H9 (cell line): ENCODE data around the gene LMO3. TPM values are rescaled to one million over a fixed set of nuclear protein-coding genes. Genes with fewer than 3 reads are reported as not detected.

Source experiments
- DNase-seq: peaks from one replicate; pipeline ENCODE4 v3.0.0-alpha.2; 2017
- H2AFZ ChIP-seq: one replicate; pipeline ENCODE4 v1.6.1; 2013; ENCODE audit warnings: mild to moderate bottlenecking, low read length, control low read depth, moderate library complexity
- H2AK5ac ChIP-seq: 2 replicates; pipeline ENCODE4 v1.6.1; 2013; ENCODE audit warnings: low read length, control low read depth, mixed read lengths; ENCODE audit not compliant: insufficient read length
- H2BK120ac ChIP-seq: one replicate; pipeline ENCODE4 v1.6.1; 2013; ENCODE audit warnings: low read depth, mild to moderate bottlenecking, low read length, control low read depth, inconsistent platforms; ENCODE audit not compliant: poor library complexity, severe bottlenecking
- H2BK12ac ChIP-seq: 2 replicates; pipeline ENCODE4 v1.6.1; 2013; ENCODE audit warnings: low read length, control low read depth, mixed read lengths, low read depth; ENCODE audit not compliant: insufficient read length
- H2BK15ac ChIP-seq: 2 replicates; pipeline ENCODE4 v1.6.1; 2013; ENCODE audit warnings: low read depth, low read length, control low read depth
- H2BK20ac ChIP-seq: one replicate; pipeline ENCODE4 v1.6.1; 2013; ENCODE audit warnings: low read depth, mild to moderate bottlenecking, low read length, control low read depth, inconsistent platforms; ENCODE audit not compliant: poor library complexity, severe bottlenecking
- H2BK5ac ChIP-seq: 2 replicates; pipeline ENCODE4 v1.6.1; 2013; ENCODE audit warnings: low read length, control low read depth, mixed read lengths; ENCODE audit not compliant: insufficient read length
- H3K14ac ChIP-seq: 2 replicates; pipeline ENCODE4 v1.6.1; 2013; ENCODE audit warnings: low read length, control low read depth; ENCODE audit not compliant: insufficient read depth
- H3K18ac ChIP-seq: 2 replicates; pipeline ENCODE4 v1.6.1; 2013; ENCODE audit warnings: low read depth, mild to moderate bottlenecking, mixed read lengths, low read length, control low read depth; ENCODE audit not compliant: insufficient read length
- H3K23ac ChIP-seq: 2 replicates; pipeline ENCODE4 v1.6.1; 2013; ENCODE audit warnings: low read length, control low read depth, mixed read lengths, low read depth; ENCODE audit not compliant: insufficient read length
- H3K23me2 ChIP-seq: 2 replicates; pipeline ENCODE4 v1.6.1; 2013; ENCODE audit warnings: low read depth, mild to moderate bottlenecking, mixed read lengths, low read length, control low read depth; ENCODE audit not compliant: insufficient read length, poor library complexity, severe bottlenecking
- H3K27ac ChIP-seq: 2 replicates; pipeline ENCODE4 v1.5.1; 2013; ENCODE audit warnings: low read length, control low read depth, mixed read lengths, low read depth; ENCODE audit not compliant: insufficient read length
- H3K27me3 ChIP-seq: 2 replicates; pipeline ENCODE4 v1.6.1; 2013; ENCODE audit warnings: low read length, control low read depth, inconsistent platforms; ENCODE audit not compliant: insufficient read depth
- H3K4ac ChIP-seq: 2 replicates; pipeline ENCODE4 v1.6.1; 2013; ENCODE audit warnings: low read depth, mild to moderate bottlenecking, control low read depth, inconsistent platforms, low read length, moderate library complexity
- H3K4me1 ChIP-seq: 2 replicates; pipeline ENCODE4 v1.6.1; 2013; ENCODE audit warnings: low read length, control low read depth, inconsistent platforms; ENCODE audit not compliant: insufficient read depth
- H3K4me2 ChIP-seq: 2 replicates; pipeline ENCODE4 v1.6.1; 2013; ENCODE audit warnings: low read length, control low read depth, mixed read lengths; ENCODE audit not compliant: insufficient read length, insufficient read depth
- H3K56ac ChIP-seq: 2 replicates; pipeline ENCODE4 v1.6.1; 2013; ENCODE audit warnings: low read depth, mild to moderate bottlenecking, mixed read lengths, low read length, control low read depth; ENCODE audit not compliant: insufficient read length
- H3K79me1 ChIP-seq: 2 replicates; pipeline ENCODE4 v1.6.1; 2013; ENCODE audit warnings: low read depth, mild to moderate bottlenecking, moderate library complexity, low read length, control low read depth, inconsistent platforms; ENCODE audit not compliant: insufficient read depth, poor library complexity, severe bottlenecking
- H3K79me2 ChIP-seq: 2 replicates; pipeline ENCODE4 v1.6.1; 2013; ENCODE audit warnings: low read length, control low read depth, inconsistent platforms; ENCODE audit not compliant: insufficient read depth
- H3K9ac ChIP-seq: 2 replicates; pipeline ENCODE4 v1.6.1; 2013; ENCODE audit warnings: low read length, control low read depth, mixed read lengths; ENCODE audit not compliant: insufficient read length; ENCODE audit errors: extremely low read depth
- H3K9me3 ChIP-seq: one replicate; pipeline ENCODE4 v1.6.1; 2013; ENCODE audit warnings: low read depth, low read length, inconsistent platforms; ENCODE audit not compliant: control insufficient read depth
- H3T11ph ChIP-seq: one replicate; pipeline ENCODE4 v1.6.1; 2013; ENCODE audit warnings: mild to moderate bottlenecking, low read length, control low read depth, inconsistent platforms
- H4K20me1 ChIP-seq: one replicate; pipeline ENCODE4 v1.6.1; 2013; ENCODE audit not compliant: control insufficient read depth, insufficient read length, insufficient read depth
- H4K5ac ChIP-seq: 2 replicates; pipeline ENCODE4 v1.6.1; 2013; ENCODE audit warnings: low read depth, mild to moderate bottlenecking, mixed read lengths, low read length, control low read depth; ENCODE audit not compliant: insufficient read length
- H4K8ac ChIP-seq: replicated peaks from 2 replicates; pipeline ENCODE4 v1.6.1; 2013; ENCODE audit warnings: low read length, control low read depth, mixed read lengths, low read depth; ENCODE audit not compliant: insufficient read length
- H4K91ac ChIP-seq: 2 replicates; pipeline ENCODE4 v1.6.1; 2013; ENCODE audit warnings: low read depth, mild to moderate bottlenecking, moderate library complexity, mixed read lengths, low read length, control low read depth; ENCODE audit not compliant: insufficient read length
- H3K27ac Mint-ChIP-seq, 3 experiments: 2 replicates in 2 of 3; 3 replicates in 1 of 3; pipeline ENCODE4 v1.8.0; 2020 to 2021; ENCODE audit warnings: mixed read lengths in 3 of 3, mild to moderate bottlenecking in 1 of 3, moderate library complexity in 1 of 3
- H3K27me3 Mint-ChIP-seq: 2 replicates; pipeline ENCODE4 v1.8.0; 2021; ENCODE audit warnings: low read depth, mild to moderate bottlenecking, moderate library complexity, mixed read lengths
- H3K36me3 Mint-ChIP-seq, 3 experiments: 2 replicates in 2 of 3; 3 replicates in 1 of 3; pipeline ENCODE4 v1.8.0; 2020 to 2021; ENCODE audit warnings: low read depth in 3 of 3, mixed read lengths in 3 of 3; ENCODE audit not compliant: insufficient read depth in 1 of 3
- H3K4me1 Mint-ChIP-seq, 2 experiments: 2 replicates each; pipeline ENCODE4 v1.8.0; 2020; ENCODE audit warnings: mixed read lengths in 2 of 2
- H3K4me3 Mint-ChIP-seq, 2 experiments: 2 replicates in 1 of 2; 3 replicates in 1 of 2; pipeline ENCODE4 v1.8.0; 2020 to 2021; ENCODE audit warnings: mild to moderate bottlenecking in 2 of 2, mixed read lengths in 2 of 2, moderate library complexity in 1 of 2
- H3K9me3 Mint-ChIP-seq, 2 experiments: 2 replicates in 1 of 2; 3 replicates in 1 of 2; pipeline ENCODE4 v1.8.0; 2020; ENCODE audit warnings: mild to moderate bottlenecking in 2 of 2, mixed read lengths in 2 of 2, moderate library complexity in 1 of 2
- WGBS: extraction: QIAGEN DNeasy Blood & Tissue Kit; methylation state at CpG from one replicate; pipeline ENCODE4 v1.1.7; 2013; ENCODE audit warnings: missing lambda C conversion rate, low lambda C conversion rate, mixed read lengths; ENCODE audit not compliant: insufficient read length; ENCODE audit errors: extremely low coverage; 5-methylcytosine and 5-hydroxymethylcytosine counted together
- total RNA-seq: library from RNA; stranded (reverse); gene quantifications from 2 replicates; pipeline ENCODE4 v1.2.1, GENCODE V29; 2021
- TF ChIP-seq, protein P1 (sequence below): fragments of 200-600 bp; sonication (generic); conservative IDR thresholded peaks from 3 replicates; pipeline ENCODE4 v1.8.0; 2021; ENCODE audit warnings: antibody characterized with exemption, mild to moderate bottlenecking

Gene LMO3
- total RNA-seq, 1 experiment from 2014 or later = not detected

DNA sequence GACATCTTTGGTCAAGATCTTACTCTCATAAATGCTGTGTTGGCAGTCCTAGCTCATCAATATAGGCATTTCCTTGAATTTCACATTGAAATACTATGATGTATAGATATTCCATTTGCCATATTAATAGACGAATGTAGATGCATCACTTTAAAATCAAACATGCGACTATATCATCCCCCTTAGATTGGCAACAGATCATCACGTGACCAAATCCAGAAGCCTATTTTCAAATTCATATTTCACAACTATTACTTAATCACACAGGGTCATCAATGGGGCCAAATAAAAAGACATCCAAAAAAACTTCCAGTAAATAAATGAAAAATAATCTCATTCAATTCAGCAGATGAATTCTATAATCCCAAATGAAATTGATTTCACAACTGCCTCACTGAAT, 15.3 kb downstream of the LMO3 start:
- WGBS = no CpG with 5 or more reads among the region's 3 CpGs
- no peaks in the 10 kb centered on the region for H3K36me3 Mint-ChIP-seq
- H4K8ac ChIP-seq = no peak overlapping the region

More for the DNA sequence above, 15.3 kb downstream of the LMO3 start:
- Histone ChIP-seq H3K18ac (no peak overlapping the region), H3K79me1 (no peaks in the 10 kb centered on the region), H2AK5ac (no peak overlapping the region), H3T11ph (no peak overlapping the region), H4K91ac (no peak overlapping the region), H2BK5ac (no peak overlapping the region), H2BK20ac (no peak overlapping the region), H3K9ac (no peak overlapping the region), H3K23ac (no peak overlapping the region), H3K4me1 (no peaks in the 10 kb centered on the region), H3K27ac (no peak overlapping the region), H3K79me2 (no peaks in the 10 kb centered on the region), H2AFZ (no peak overlapping the region), H2BK12ac (no peak overlapping the region), H2BK15ac (no peak overlapping the region), H3K27me3 (no peaks in the 10 kb centered on the region), H4K5ac (no peak overlapping the region), H3K56ac (no peak overlapping the region), H3K4me2 (no peak overlapping the region), H3K14ac (no peak overlapping the region), H4K20me1 (no peaks in the 10 kb centered on the region), H3K9me3 (no peaks in the 10 kb centered on the region), H3K4ac (no peak overlapping the region), H3K23me2 (no peaks in the 10 kb centered on the region), H2BK120ac (no peak overlapping the region)
- H3K9me3 Mint-ChIP-seq = no peaks in the 10 kb centered on the region; a peak in 1 of 5 replicates
- no peak for DNase-seq
- no peak overlapping the region for H3K4me3 Mint-ChIP-seq
- 0 out of 4 replicates have a peak, but pooled peaks cover 0 to 2% of the 10 kb centered on the region in 2 experiments for H3K4me1 Mint-ChIP-seq
- H3K27me3 Mint-ChIP-seq = no peaks in the 10 kb centered on the region
- TF ChIP-seq, protein P1, sequence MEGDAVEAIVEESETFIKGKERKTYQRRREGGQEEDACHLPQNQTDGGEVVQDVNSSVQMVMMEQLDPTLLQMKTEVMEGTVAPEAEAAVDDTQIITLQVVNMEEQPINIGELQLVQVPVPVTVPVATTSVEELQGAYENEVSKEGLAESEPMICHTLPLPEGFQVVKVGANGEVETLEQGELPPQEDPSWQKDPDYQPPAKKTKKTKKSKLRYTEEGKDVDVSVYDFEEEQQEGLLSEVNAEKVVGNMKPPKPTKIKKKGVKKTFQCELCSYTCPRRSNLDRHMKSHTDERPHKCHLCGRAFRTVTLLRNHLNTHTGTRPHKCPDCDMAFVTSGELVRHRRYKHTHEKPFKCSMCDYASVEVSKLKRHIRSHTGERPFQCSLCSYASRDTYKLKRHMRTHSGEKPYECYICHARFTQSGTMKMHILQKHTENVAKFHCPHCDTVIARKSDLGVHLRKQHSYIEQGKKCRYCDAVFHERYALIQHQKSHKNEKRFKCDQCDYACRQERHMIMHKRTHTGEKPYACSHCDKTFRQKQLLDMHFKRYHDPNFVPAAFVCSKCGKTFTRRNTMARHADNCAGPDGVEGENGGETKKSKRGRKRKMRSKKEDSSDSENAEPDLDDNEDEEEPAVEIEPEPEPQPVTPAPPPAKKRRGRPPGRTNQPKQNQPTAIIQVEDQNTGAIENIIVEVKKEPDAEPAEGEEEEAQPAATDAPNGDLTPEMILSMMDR = no peak
- no peak overlapping the region for H3K27ac Mint-ChIP-seq
